ENCODE results near the gene CDKL5. TPM values are rescaled to one million over a fixed set of nuclear protein-coding genes. Genes with fewer than 3 reads are reported as not detected.

CDKL5 gene
- total RNA-seq, 2 experiments from 2014 or later, result 1.1 to 1.5 TPM

GRCh38 chrX:18650662-18651061 is 225.3 kb downstream of the CDKL5 start:
- DNase-seq, result no peak
- intact Hi-C loops (cut with micrococcal nuclease), result no loop called here
- no peak for ATAC-seq
- CTCF ChIA-PET, result no interaction called here
- POLR2A ChIA-PET, result no interaction called here
- H3K27ac Mint-ChIP-seq, result no peak overlapping the region
- H3K4me1 Mint-ChIP-seq (ENCODE audit: low read depth), result no peaks in the 10 kb centered on the region
- no peaks in the 10 kb centered on the region for H3K36me3 Mint-ChIP-seq (ENCODE audit: low read depth)
- H3K4me3 Mint-ChIP-seq, result no peak overlapping the region
- no peak for TF ChIP-seq CTCF (IDR thresholded peaks at IDR 0.05)
- no peaks in the 10 kb centered on the region for H3K9me3 Mint-ChIP-seq
- H3K27me3 Mint-ChIP-seq, result no peaks in the 10 kb centered on the region

- H3K27ac Mint-ChIP-seq, result no peak overlapping the region
- POLR2A ChIA-PET, result no interaction called here
- intact Hi-C loops (cut with micrococcal nuclease), result no loop called here
- DNase-seq (no peak), ATAC-seq (no peak)
- H3K9me3 Mint-ChIP-seq, result no peaks in the 10 kb centered on the region
- no peak for TF ChIP-seq CTCF (IDR thresholded peaks at IDR 0.05)
- no peak overlapping the region for H3K4me3 Mint-ChIP-seq
- H3K4me1 Mint-ChIP-seq (ENCODE audit: low read depth), result no peaks in the 10 kb centered on the region
- CTCF ChIA-PET, result no interaction called here
- H3K27me3 Mint-ChIP-seq, result no peaks in the 10 kb centered on the region
- H3K36me3 Mint-ChIP-seq (ENCODE audit: low read depth), result no peaks in the 10 kb centered on the region
These were observed 227.2 kb downstream of the CDKL5 start for GRCh38 chrX:18652636-18653035.

- Mint-ChIP-seq H3K4me1 (ENCODE audit: low read depth) (no peaks in the 10 kb centered on the region), H3K4me3 (no peak overlapping the region), H3K27ac (no peak overlapping the region), H3K9me3 (no peaks in the 10 kb centered on the region), H3K36me3 (ENCODE audit: low read depth) (no peaks in the 10 kb centered on the region), H3K27me3 (no peaks in the 10 kb centered on the region)
- no peak for TF ChIP-seq CTCF (IDR thresholded peaks at IDR 0.05)
- CTCF ChIA-PET, result no interaction called here
- POLR2A ChIA-PET, result no interaction called here
- intact Hi-C loops (cut with micrococcal nuclease), result no loop called here
- DNase-seq (no peak), ATAC-seq (no peak)
These were observed 229.7 kb downstream of the CDKL5 start for GRCh38 chrX:18654875-18655836.

- intact Hi-C loops (cut with micrococcal nuclease), result no loop called here
- no peak for ATAC-seq
- TF ChIP-seq CTCF (IDR thresholded peaks at IDR 0.05), result no peak
- CTCF ChIA-PET, result no interaction called here
- Mint-ChIP-seq H3K4me3 (no peak overlapping the region), H3K27ac (no peak overlapping the region), H3K27me3 (no peaks in the 10 kb centered on the region), H3K9me3 (no peaks in the 10 kb centered on the region), H3K4me1 (ENCODE audit: low read depth) (no peaks in the 10 kb centered on the region), H3K36me3 (ENCODE audit: low read depth) (no peaks in the 10 kb centered on the region)
- DNase-seq, result no peak
- POLR2A ChIA-PET, result no interaction called here
These were observed 235.9 kb downstream of the CDKL5 start for GRCh38 chrX:18661273-18661672.

GRCh38 chrX:18664947-18665346 is 239.5 kb downstream of the CDKL5 start:
- POLR2A ChIA-PET, result no interaction called here
- H3K9me3 Mint-ChIP-seq, result no peaks in the 10 kb centered on the region
- H3K4me1 Mint-ChIP-seq (ENCODE audit: low read depth), result peaks cover 3% of the 10 kb centered on the region
- intact Hi-C loops (cut with micrococcal nuclease), result no loop called here
- CTCF ChIA-PET, result no interaction called here
- H3K27ac Mint-ChIP-seq, result no peak overlapping the region
- H3K27me3 Mint-ChIP-seq, result no peaks in the 10 kb centered on the region
- no peak for DNase-seq
- no peaks in the 10 kb centered on the region for H3K36me3 Mint-ChIP-seq (ENCODE audit: low read depth)
- no peak overlapping the region for H3K4me3 Mint-ChIP-seq
- no peak for TF ChIP-seq CTCF (IDR thresholded peaks at IDR 0.05)
- no peak for ATAC-seq
